DOHH2 (cell line): ENCODE results near the gene PNMA1.

Source experiments
- CTCF ChIP-seq: fragments of 200-600 bp; sonication (generic); IDR thresholded peaks from one replicate; pipeline ENCODE4 v1.5.1; 2014; ENCODE audit warnings: antibody characterized with exemption, mild to moderate bottlenecking, low read depth, low read length; ENCODE audit not compliant: poor library complexity, severe bottlenecking
- EZH2phosphoT487 ChIP-seq: fragments of 200-600 bp; sonication (generic); IDR thresholded peaks from 2 replicates; pipeline ENCODE4 v1.6.1; 2017; ENCODE audit warnings: borderline replicate concordance, mild to moderate bottlenecking, antibody characterized with exemption, low read length, moderate library complexity, mixed read lengths

- TF ChIP-seq CTCF, result no peak
- no peak for TF ChIP-seq EZH2phosphoT487
Measured at GRCh38 chr14:73739174-73739898, 25.2 kb upstream of the PNMA1 start.
